Activated CD8-positive, alpha-beta memory T cell treated with anti-CD3 and anti-CD28 coated beads, Interleukin-2, amount 10 ng/mL, durations not matched to agents 7 days and 5 days (primary cell): ENCODE results near the gene GPR37L1. TPM values are rescaled to one million over a fixed set of nuclear protein-coding genes. Genes with fewer than 3 reads are reported as not detected.
A peak's percentile ranks its signal among the peaks of the same experiment; 100 is the strongest.

ENCODE experiments used
- ATAC-seq: fragments of 150-1000 bp; cut with Tn5 transposase; one replicate; pipeline ENCODE4 v1.10.0; 2021; ENCODE audit warnings: moderate library complexity
- CTCF ChIA-PET: fragments of 350-600 bp; sonication (Branson Sonifier 250); formaldehyde crosslinking; loops from one replicate; lab custom pipeline; 2021; ENCODE audit warnings: antibody characterized with exemption; lab: Charles Lee
- DNase-seq: peaks from one replicate; pipeline ENCODE4 v3.0.0-alpha.2; 2020
- H3K27ac Mint-ChIP-seq: one replicate; pipeline ENCODE4 v1.8.0; 2021; ENCODE audit warnings: mild to moderate bottlenecking, mixed read lengths
- H3K27me3 Mint-ChIP-seq: one replicate; pipeline ENCODE4 v1.8.0; 2021; ENCODE audit warnings: mixed read lengths
- H3K36me3 Mint-ChIP-seq: one replicate; pipeline ENCODE4 v1.8.0; 2021; ENCODE audit warnings: mild to moderate bottlenecking, mixed read lengths
- H3K4me1 Mint-ChIP-seq: one replicate; pipeline ENCODE4 v1.8.0; 2021; ENCODE audit warnings: mixed read lengths
- H3K4me3 Mint-ChIP-seq: one replicate; pipeline ENCODE4 v1.8.0; 2021; ENCODE audit warnings: mild to moderate bottlenecking, moderate library complexity, mixed read lengths
- H3K9me3 Mint-ChIP-seq: one replicate; pipeline ENCODE4 v1.8.0; 2022; ENCODE audit warnings: low read depth, mixed read lengths
- total RNA-seq, 2 experiments: library from RNA; stranded (reverse); gene quantifications; one replicate each; pipeline ENCODE4 v1.2.3, GENCODE V29; 2021

Gene GPR37L1
- total RNA-seq, 2 experiments from 2014 or later: not detected

GRCh38 chr1:202155478-202156021, 32.8 kb downstream of the GPR37L1 start:
- no peak for ATAC-seq
- H3K27ac Mint-ChIP-seq: no peak overlapping the region
- no peaks in the 10 kb centered on the region for H3K9me3 Mint-ChIP-seq
- CTCF ChIA-PET: interaction anchor here (1.0 to 5.6 kb wide), 16 partner anchors 9 to 160 kb away, joined by 3 to 32 read pairs (median 8); partner anchors contain the start of genes ARL8A and LGR6
- peaks cover 74% of the 10 kb centered on the region for H3K36me3 Mint-ChIP-seq
- no peak for DNase-seq
- H3K4me3 Mint-ChIP-seq: no peak overlapping the region
- H3K27me3 Mint-ChIP-seq: no peaks in the 10 kb centered on the region
- peaks cover 60% of the 10 kb centered on the region for H3K4me1 Mint-ChIP-seq

- peaks cover 65% of the 10 kb centered on the region for H3K36me3 Mint-ChIP-seq
- H3K9me3 Mint-ChIP-seq: no peaks in the 10 kb centered on the region
- DNase-seq (no peak), ATAC-seq (no peak)
- peaks cover 58% of the 10 kb centered on the region for H3K4me1 Mint-ChIP-seq
- peak overlapping the region; percentile 21 for H3K4me3 Mint-ChIP-seq
- CTCF ChIA-PET: interaction anchor here (1.4 to 5.6 kb wide), 8 partner anchors 10 to 36 kb away, joined by 3 to 32 read pairs (median 23); partner anchors contain the start of gene LGR6
- H3K27ac Mint-ChIP-seq: no peak overlapping the region
- H3K27me3 Mint-ChIP-seq: no peaks in the 10 kb centered on the region
Observed at GRCh38 chr1:202156590-202156989, 33.9 kb downstream of the GPR37L1 start.

GRCh38 chr1:202157945-202158344, 35.2 kb downstream of the GPR37L1 start:
- no peak for DNase-seq
- Mint-ChIP-seq H3K4me3 (peak overlapping the region; percentile 98), H3K36me3 (peaks cover 57% of the 10 kb centered on the region), H3K9me3 (no peaks in the 10 kb centered on the region), H3K27me3 (no peaks in the 10 kb centered on the region), H3K27ac (peak overlapping the region; percentile 99), H3K4me1 (peaks cover 67% of the 10 kb centered on the region)
- no peak for ATAC-seq
- CTCF ChIA-PET: interaction anchor here (5.6 kb wide), 1 partner anchor 26 kb away, joined by 32 read pairs; no protein-coding TSS in a partner anchor

GRCh38 chr1:202158810-202159533, 36.3 kb downstream of the GPR37L1 start:
- H3K36me3 Mint-ChIP-seq: peaks cover 49% of the 10 kb centered on the region
- ATAC-seq (peak; percentile 20), DNase-seq (peak; percentile 77)
- CTCF ChIA-PET: interaction anchor here (0.7 to 6.2 kb wide), 7 partner anchors 12 to 329 kb away, joined by 3 to 32 read pairs (median 3); no protein-coding TSS in a partner anchor
- H3K27me3 Mint-ChIP-seq: no peaks in the 10 kb centered on the region
- H3K4me1 Mint-ChIP-seq: peaks cover 71% of the 10 kb centered on the region
- H3K27ac Mint-ChIP-seq: peak overlapping the region; percentile 99
- H3K9me3 Mint-ChIP-seq: no peaks in the 10 kb centered on the region
- peak overlapping the region; percentile 98 for H3K4me3 Mint-ChIP-seq

GRCh38 chr1:202159534-202160371, 37.0 kb downstream of the GPR37L1 start:
- Mint-ChIP-seq H3K4me1 (peaks cover 75% of the 10 kb centered on the region), H3K27me3 (no peaks in the 10 kb centered on the region), H3K9me3 (no peaks in the 10 kb centered on the region), H3K36me3 (peaks cover 41% of the 10 kb centered on the region), H3K4me3 (peak overlapping the region; percentile 98), H3K27ac (peak overlapping the region; percentile 99)
- DNase-seq (peak; percentile 87), ATAC-seq (peak; percentile 29)
- CTCF ChIA-PET: interaction anchor here (0.6 to 6.2 kb wide), 14 partner anchors 11 to 330 kb away, joined by 3 to 32 read pairs (median 4); partner anchors contain the start of genes RNPEP and TIMM17A

- Mint-ChIP-seq H3K9me3 (no peaks in the 10 kb centered on the region), H3K4me3 (peak within 1 kb of the TSS; percentile 98), H3K36me3 (peaks cover 34% of the 10 kb centered on the region), H3K4me1 (peaks cover 76% of the 10 kb centered on the region), H3K27ac (peak within 1 kb of the TSS; percentile 99), H3K27me3 (no peaks in the 10 kb centered on the region)
- ATAC-seq: peak; percentile 38
- CTCF ChIA-PET: interaction anchor here (1.0 to 6.2 kb wide), 12 partner anchors 11 to 331 kb away, joined by 3 to 32 read pairs (median 5); partner anchors contain the start of genes RNPEP and TIMM17A
- peak; percentile 87 for DNase-seq
Observed at GRCh38 chr1:202160377-202160940, 37.7 kb downstream of the GPR37L1 start, which contains the start of gene PTPN7. Gene PTPN7 (minus strand): TSS chr1:202160602. CDS start chr1:202159402, 1,200 bp downstream.

GRCh38 chr1:202161151-202162046, 38.7 kb downstream of the GPR37L1 start:
- ATAC-seq (no peak), DNase-seq (no peak)
- CTCF ChIA-PET: interaction anchor here (1.4 to 6.2 kb wide), 10 partner anchors 10 to 206 kb away, joined by 3 to 32 read pairs (median 10); partner anchors contain the start of genes LGR6 and TIMM17A

GRCh38 chr1:202162047-202162417, 39.3 kb downstream of the GPR37L1 start:
- no peaks in the 10 kb centered on the region for H3K27me3 Mint-ChIP-seq
- H3K4me3 Mint-ChIP-seq: peak overlapping the region; percentile 98
- H3K4me1 Mint-ChIP-seq: peaks cover 75% of the 10 kb centered on the region
- peak overlapping the region; percentile 99 for H3K27ac Mint-ChIP-seq
- DNase-seq (peak; percentile 86), ATAC-seq (peak; percentile 43)
- CTCF ChIA-PET: interaction anchor here (0.6 to 6.2 kb wide), 11 partner anchors 9 to 181 kb away, joined by 3 to 32 read pairs (median 4); partner anchors contain the start of gene LGR6
- peaks cover 23% of the 10 kb centered on the region for H3K36me3 Mint-ChIP-seq
- no peaks in the 10 kb centered on the region for H3K9me3 Mint-ChIP-seq

More at GRCh38 chr1:202161151-202162046, 38.7 kb downstream of the GPR37L1 start:
- peaks cover 76% of the 10 kb centered on the region for H3K4me1 Mint-ChIP-seq
- no peaks in the 10 kb centered on the region for H3K9me3 Mint-ChIP-seq
- H3K27me3 Mint-ChIP-seq: no peaks in the 10 kb centered on the region
- H3K27ac Mint-ChIP-seq: peak overlapping the region; percentile 99
- peaks cover 27% of the 10 kb centered on the region for H3K36me3 Mint-ChIP-seq
- peak overlapping the region; percentile 98 for H3K4me3 Mint-ChIP-seq

GRCh38 chr1:202162418-202163280, 39.9 kb downstream of the GPR37L1 start:
- CTCF ChIA-PET: interaction anchor here (0.6 to 6.2 kb wide), 12 partner anchors 8 to 180 kb away, joined by 3 to 32 read pairs (median 3); partner anchors contain the start of genes LGR6 and UBE2T
- DNase-seq (peak; percentile 65), ATAC-seq (peak; percentile 25)
- H3K4me1 Mint-ChIP-seq: peaks cover 72% of the 10 kb centered on the region
- H3K36me3 Mint-ChIP-seq: peaks cover 18% of the 10 kb centered on the region
- H3K4me3 Mint-ChIP-seq: peak overlapping the region; percentile 98
- no peaks in the 10 kb centered on the region for H3K9me3 Mint-ChIP-seq
- no peaks in the 10 kb centered on the region for H3K27me3 Mint-ChIP-seq
- peak overlapping the region; percentile 99 for H3K27ac Mint-ChIP-seq

GRCh38 chr1:202163281-202164270, 40.9 kb downstream of the GPR37L1 start:
- peak; percentile 54 for DNase-seq
- CTCF ChIA-PET: interaction anchor here (0.9 to 6.2 kb wide), 8 partner anchors 8 to 178 kb away, joined by 3 to 32 read pairs (median 10); partner anchors contain the start of genes LGR6 and UBE2T

More at GRCh38 chr1:202163281-202164270, 40.9 kb downstream of the GPR37L1 start:
- no peak for ATAC-seq
- H3K27ac Mint-ChIP-seq: peak overlapping the region; percentile 99
- H3K4me3 Mint-ChIP-seq: peak overlapping the region; percentile 98
- H3K4me1 Mint-ChIP-seq: peaks cover 64% of the 10 kb centered on the region
- H3K9me3 Mint-ChIP-seq: no peaks in the 10 kb centered on the region
- no peaks in the 10 kb centered on the region for H3K27me3 Mint-ChIP-seq
- H3K36me3 Mint-ChIP-seq: peaks cover 12% of the 10 kb centered on the region
